SK-MEL-5 (cell line): ENCODE measurements around the gene CLCN6. TPM values are rescaled to one million over a fixed set of nuclear protein-coding genes. Genes with fewer than 3 reads are reported as not detected.
A peak's percentile ranks its signal among the peaks of the same experiment; 100 is the strongest.

Experiments
- DNase-seq: peaks from one replicate; pipeline ENCODE4 v3.0.0-alpha.2; 2016; ENCODE audit warnings: low read depth, low spot score
- in situ Hi-C: cut with HindIII; loops from 2 replicates; pipeline ENCODE4 v1.10.0; 2016; ENCODE audit warnings: low sequenced_read_pairs, high pct_unique_total_duplicates, low pct_unique_long_range_greater_than_20kb
- total RNA-seq: library from RNA; depleted of rRNA; stranded (reverse); fragments of >200 nt; shearing (Covaris generic); gene quantifications from 2 replicates; pipeline ENCODE4 v1.2.3, GENCODE V29; 2014

Gene CLCN6
- total RNA-seq, 1 experiment from 2014 or later, result 6.2 TPM

DNA sequence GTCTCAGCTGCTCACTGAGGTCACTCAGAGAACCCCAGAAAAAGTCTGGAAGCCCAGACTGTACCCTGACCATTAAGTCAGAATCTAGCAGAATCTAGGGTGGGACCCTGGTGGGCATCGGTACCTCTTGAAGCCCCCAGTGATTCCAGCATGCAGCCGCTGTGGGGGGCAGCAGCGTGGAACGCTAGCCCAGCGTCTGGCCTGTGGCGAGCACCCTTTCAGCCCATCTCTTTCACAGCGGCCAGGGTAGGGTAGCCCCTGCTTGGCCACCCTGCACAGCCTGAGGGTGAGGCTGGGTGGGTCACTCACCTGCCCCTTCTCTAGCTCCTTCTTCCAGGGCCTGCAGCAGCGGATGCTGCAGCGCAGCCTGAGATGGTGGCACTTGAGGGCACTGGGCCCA, 27.7 kb upstream of the CLCN6 start:
- in situ Hi-C loops, result no loop called here

GRCh38 chr1:11778844-11779623, 27.0 kb upstream of the CLCN6 start:
- in situ Hi-C loops, result no loop called here
- DNase-seq, result no peak

More for the DNA sequence above, 27.7 kb upstream of the CLCN6 start:
- no peak for DNase-seq

DNA sequence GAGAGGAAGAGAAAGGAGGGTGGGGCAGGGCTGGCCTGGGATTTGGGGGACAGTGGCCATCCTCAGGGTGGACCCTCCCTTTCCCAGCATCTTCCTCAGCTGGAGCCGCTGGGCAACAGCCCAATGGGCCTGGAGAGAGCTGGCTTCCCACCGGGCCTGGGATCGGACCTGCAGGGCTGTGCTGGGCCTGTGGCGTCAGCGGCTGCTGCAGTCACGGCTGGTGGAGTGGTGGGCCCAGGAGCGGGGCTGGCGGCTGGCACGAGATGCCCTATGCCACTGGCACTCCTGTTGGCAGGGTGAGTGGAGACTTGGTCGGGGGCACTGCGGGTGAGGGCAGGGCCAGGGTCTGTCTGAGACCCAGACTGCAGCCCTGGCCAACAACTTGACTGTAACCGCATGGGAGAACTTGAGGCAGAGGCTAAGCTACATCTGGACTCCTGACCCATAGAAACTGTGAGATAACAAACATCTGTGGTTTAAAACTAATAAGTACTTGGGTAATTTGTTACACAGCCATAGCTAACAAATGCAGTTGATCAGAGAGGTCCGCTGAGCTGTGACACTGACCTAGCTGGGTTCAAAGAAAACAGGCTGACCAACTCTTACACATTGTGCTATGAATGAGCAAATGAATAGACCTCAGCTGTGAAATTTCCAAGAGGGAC, 26.1 kb upstream of the CLCN6 start:
- in situ Hi-C loops, result no loop called here
- DNase-seq, result no peak

- in situ Hi-C loops, result no loop called here
- DNase-seq, result no peak
These were observed 25.4 kb upstream of the CLCN6 start for GRCh38 chr1:11780380-11781147.

GRCh38 chr1:11781297-11781696, 24.7 kb upstream of the CLCN6 start:
- DNase-seq, result no peak
- in situ Hi-C loops, result no loop called here

DNA sequence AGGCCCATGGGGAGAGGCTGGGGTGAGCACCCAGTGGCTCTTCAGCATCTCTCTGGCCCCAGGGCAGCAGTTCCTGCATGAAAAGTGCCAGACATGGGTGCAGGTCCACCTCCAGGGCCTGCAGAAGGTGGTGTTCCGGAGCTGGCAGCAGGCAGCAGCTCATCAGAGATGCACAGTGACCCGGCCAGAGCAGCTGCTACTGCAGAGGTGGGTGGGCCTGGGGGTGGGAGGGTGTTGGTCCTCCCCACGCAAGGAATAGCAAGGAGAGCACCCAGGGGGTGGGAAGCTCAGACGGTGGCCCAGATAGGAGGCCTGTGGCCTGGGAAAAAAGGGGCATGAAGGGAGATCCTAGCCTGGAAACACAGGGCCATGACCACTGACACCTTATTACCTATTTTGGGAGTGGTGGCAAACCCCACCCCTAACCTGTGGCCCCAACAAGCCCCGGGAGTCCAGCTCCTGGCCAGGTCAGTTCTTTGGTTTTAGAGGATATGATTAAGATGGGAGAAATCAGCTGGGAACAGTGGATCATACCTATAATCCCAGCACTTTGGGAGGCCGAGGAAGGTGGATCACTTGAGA, 23.8 kb upstream of the CLCN6 start:
- DNase-seq, result no peak
- in situ Hi-C loops, result no loop called here

DNA sequence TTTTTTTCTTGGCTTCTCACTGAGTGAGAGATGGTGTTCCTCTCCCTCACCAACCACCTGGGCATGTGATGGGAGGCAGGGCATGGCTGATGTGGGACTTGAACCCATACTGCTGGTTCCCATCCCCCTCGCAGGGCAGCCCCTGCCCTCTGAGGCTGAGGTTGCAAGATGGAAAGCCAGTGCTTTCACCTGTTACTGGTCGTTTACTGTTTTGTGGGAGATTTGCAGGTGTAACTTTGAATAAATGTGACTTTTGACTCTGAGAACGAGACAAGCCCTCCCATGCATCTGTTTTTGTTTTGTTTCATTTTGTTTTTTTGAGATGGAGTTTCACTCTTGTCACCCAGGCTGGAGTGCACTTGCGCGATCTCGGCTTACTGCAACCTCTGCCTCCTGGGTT, 22.4 kb upstream of the CLCN6 start:
- in situ Hi-C loops, result no loop called here
- DNase-seq, result no peak

GRCh38 chr1:11784256-11784992, 21.6 kb upstream of the CLCN6 start:
- in situ Hi-C loops, result no loop called here
- no peak for DNase-seq

DNA sequence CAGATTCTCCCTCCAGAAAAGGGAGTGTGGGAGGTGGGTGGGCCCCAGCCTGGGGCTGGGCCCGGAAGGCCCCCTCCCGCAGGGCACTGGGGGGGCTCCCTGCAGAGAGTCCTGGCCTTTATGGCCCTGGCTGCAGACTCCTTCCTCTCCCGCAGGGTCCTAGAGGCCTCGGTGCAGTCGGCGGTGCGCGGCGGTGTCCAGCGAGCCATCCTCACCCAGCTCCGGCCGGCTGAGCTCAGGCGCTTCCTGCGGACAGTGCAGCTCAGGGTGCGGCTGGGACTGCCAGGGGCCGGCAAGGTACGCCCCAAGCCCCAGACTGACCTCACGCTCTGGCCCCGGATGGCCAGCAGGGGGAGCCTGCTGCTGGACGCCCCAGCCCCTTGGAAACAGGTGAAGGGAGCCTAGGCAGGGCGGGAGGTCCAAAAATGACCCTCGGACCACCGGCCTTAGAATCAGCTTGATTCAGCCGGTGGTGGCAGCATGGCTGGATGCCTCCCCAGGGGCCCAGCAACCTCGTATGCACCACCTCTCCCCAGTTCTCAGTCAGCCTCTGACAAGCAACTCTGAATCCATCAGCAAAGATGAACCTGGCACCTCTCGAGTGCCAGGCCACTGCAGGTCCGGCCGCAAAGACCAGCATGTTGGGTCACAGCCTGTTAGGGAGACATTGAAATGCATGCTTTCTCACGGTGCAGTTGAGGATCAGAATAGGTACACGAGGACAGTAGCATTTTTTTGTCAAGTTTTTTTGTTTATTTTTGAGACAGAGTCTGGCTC, 20.8 kb upstream of the CLCN6 start:
- DNase-seq, result peak; percentile 51
- in situ Hi-C loops, result no loop called here

DNA sequence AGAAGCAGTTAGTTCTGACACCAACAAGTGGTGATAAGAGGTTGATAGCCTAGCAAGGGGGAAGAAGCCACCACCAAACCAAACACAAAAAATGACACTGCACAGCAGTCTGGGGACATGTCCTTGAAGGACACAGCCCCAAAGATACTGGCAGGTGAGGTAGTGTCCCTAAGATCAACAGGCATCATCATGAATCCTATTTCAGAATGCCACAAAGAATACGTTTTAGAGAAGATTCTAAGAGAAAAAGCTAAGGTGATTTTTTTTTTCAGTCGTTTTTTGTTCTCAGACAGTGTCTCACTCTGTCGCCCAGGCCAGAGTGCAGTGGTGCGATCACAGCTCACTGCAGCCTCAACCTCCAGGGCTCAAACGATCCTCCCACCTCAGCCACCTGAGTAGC, 19.8 kb upstream of the CLCN6 start:
- in situ Hi-C loops, result no loop called here
- no peak for DNase-seq

DNA sequence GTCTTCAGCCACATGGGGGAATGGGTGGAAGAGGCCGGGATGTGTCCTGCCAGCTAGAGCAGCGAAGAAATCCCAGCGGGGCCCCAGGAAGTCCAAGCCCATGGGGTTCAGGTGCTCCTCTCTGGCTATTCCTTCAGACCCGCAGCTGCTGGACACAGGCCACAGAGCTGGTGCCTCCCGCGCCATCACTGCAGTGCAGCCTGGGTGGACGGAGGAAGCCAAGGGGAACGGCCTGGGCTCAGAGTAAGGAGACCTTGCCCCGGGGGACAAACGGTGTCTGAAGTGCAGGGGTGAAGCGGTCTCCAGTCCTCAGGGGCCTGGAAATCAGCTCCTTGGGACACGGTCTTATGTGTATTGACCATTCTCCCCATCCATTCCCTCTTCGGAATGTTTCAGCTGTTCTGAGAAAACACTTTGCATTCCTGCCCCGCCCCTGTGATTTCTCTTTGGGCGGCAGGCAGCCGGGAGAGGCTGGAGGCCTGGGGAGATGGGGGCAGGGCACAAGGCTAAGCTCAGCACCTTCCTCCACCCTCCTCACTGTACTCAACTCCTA, 18.7 kb upstream of the CLCN6 start:
- in situ Hi-C loops, result no loop called here
- no peak for DNase-seq

DNA sequence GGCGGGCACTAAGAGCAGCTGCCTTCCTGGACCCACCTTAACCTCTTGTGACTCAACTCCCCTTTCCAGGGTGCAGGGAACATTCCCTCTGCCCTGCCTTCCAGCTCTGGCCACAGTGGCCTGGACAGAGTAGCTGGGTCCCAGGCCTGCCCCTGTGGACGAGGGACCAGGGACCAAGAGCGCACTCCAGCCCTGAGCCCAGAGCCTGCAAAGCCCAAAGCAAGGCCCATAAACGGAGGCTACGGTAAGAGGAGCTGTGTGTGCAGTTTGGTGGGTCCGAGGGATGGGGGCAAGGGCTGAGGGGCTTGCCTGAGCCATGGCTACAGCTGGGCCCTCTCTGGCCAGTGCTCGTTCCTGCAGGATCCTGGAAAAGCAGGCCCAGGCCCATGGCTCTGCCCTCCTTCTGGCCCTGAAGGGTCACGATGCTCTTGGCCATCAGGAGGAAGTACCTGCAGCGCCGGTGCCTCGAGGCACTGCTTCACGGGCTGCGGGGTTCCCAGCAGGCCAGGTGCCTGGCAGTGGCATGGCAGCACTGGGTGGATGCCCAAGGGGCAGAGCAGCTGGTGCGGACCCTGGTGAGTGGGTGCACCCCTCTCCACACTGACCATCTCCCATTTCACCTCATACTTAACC, 18.1 kb upstream of the CLCN6 start:
- DNase-seq, result no peak
- in situ Hi-C loops, result no loop called here

DNA sequence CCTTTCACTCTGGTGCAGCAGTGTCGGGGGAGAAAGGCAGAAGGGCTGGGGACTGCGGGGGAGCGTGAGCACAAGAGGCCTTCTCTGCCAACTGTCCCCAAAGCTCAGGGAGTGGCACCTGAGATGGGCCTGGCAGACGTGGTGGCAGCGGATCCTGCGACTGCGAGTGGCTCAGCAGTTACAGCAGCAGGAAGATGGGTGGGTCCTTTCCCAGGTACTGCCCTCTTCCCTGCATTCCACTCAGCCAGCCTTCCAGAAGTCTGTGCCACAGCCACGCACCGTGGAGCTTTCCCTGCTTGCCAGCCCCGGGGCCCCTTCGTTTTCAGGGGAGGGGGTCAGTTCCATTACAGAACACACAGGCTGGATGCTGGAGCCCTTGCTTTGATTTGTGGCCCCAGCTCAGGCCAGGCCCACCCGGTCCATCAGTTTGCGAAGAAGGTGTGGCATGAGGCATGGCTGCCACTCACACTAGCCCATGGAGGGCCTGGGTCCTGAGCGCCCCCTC, 17.4 kb upstream of the CLCN6 start:
- DNase-seq, result no peak
- in situ Hi-C loops, result no loop called here

DNA sequence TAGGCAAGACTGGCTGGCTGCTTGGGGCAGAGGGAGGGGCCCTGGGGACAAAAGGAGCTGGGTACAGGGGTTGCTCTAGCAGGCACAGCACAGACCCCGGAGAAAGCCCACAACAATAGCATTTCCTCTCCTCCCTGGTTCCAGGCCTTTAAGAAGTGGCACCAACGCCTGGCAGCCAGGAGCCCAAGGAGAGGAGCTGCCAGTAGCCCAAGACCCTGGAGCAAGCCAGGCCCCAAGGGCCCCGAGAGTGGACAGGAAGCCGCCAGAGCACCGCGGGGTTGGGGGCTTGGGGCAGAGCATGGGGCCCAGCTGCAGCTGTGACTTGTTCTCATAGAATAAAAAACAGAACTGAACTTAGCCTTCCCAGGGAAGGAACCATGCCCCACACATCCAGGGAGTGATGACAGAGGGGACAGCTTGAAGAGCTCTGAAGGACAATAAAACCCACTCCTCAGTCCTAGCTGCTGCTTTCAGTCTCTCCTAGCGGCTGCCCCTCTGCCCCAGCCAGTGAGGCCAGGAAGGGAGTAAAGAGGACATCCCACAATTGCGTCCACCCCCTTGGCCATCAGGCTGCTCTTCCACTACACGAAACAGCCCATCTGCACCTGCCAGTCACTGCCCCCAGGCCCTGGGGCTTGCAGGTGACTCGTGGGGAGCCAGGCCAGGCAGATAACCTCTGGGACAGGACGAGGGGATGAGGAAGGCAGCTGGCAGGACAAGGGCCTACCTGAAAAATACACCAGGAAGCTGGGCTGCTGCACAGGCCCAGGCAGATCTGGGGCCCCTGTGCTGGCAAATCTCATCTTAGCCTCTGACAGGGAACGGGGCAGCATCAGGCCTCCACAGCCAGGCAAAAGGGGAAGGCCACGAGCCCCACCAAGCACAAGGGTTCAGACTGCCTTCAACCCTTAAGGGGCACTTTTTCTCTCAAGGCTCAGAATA, 16.6 kb upstream of the CLCN6 start:
- DNase-seq, result no peak
- in situ Hi-C loops, result no loop called here
